IMR-90 (cell line): ENCODE data around the gene CHST3. TPM values are rescaled to one million over a fixed set of nuclear protein-coding genes. Genes with fewer than 3 reads are reported as not detected.
A peak's percentile ranks its signal among the peaks of the same experiment; 100 is the strongest.

Source experiments
- ATAC-seq: fragments of 200-7000 bp; cut with Tn5 transposase; 2 replicates; pipeline ENCODE4 v1.9.1; 2020; ENCODE audit warnings: low read depth, mild to moderate bottlenecking, moderate library complexity
- BruUV-seq: library from RNA; stranded (reverse); fragments of 400-500 nt; replicated peaks from 2 replicates; lab custom pipeline; 2021; lab: Mats Ljungman, UMichigan
- CTCF ChIA-PET: fragments of 300-600 bp; formaldehyde crosslinking; extraction: SDS; loops from one replicate; lab custom pipeline; 2021; ENCODE audit warnings: antibody characterized with exemption; lab: Yijun Ruan, JAX
- POLR2A ChIA-PET: fragments of 300-600 bp; sonication (Branson Sonifier 250); formaldehyde crosslinking; loops from one replicate; lab custom pipeline; 2022; ENCODE audit warnings: antibody characterized with exemption; ENCODE audit not compliant: unreplicated experiment; lab: Charles Lee
- DNase-seq: peaks from one replicate; pipeline ENCODE4 v3.0.0; 2013
- H2AFZ ChIP-seq: replicated peaks from 2 replicates; pipeline ENCODE3; 2013; ENCODE audit warnings: low read length, mild to moderate bottlenecking; ENCODE audit not compliant: poor library complexity
- H2AK5ac ChIP-seq: 2 replicates; pipeline ENCODE4 v1.6.1; 2013; ENCODE audit warnings: low read depth, low read length, inconsistent platforms
- H2AK9ac ChIP-seq: replicated peaks from 2 replicates; pipeline ENCODE3; 2013; ENCODE audit warnings: mild to moderate bottlenecking, low read depth, low read length, moderate library complexity; ENCODE audit not compliant: poor library complexity
- H2BK120ac ChIP-seq: 2 replicates; pipeline ENCODE4 v1.6.1; 2013; ENCODE audit warnings: low read depth, low read length, inconsistent platforms
- H2BK15ac ChIP-seq: 3 replicates; pipeline ENCODE4 v1.6.1; 2013; ENCODE audit warnings: low read depth, low read length, inconsistent platforms
- H2BK20ac ChIP-seq: 2 replicates; pipeline ENCODE4 v1.6.1; 2013; ENCODE audit warnings: low read depth, mild to moderate bottlenecking, inconsistent platforms, low read length, moderate library complexity
- H2BK5ac ChIP-seq: 2 replicates; pipeline ENCODE4 v1.6.1; 2013; ENCODE audit warnings: mild to moderate bottlenecking, low read depth, low read length, inconsistent platforms; ENCODE audit not compliant: poor library complexity, severe bottlenecking
- H3K14ac ChIP-seq: replicated peaks from 2 replicates; pipeline ENCODE4 v1.6.1; 2013; ENCODE audit warnings: low read depth, low read length, inconsistent platforms
- H3K18ac ChIP-seq: 2 replicates; pipeline ENCODE4 v1.6.1; 2013; ENCODE audit warnings: low read depth, low read length, control low read depth
- H3K23ac ChIP-seq: 2 replicates; pipeline ENCODE4 v1.6.1; 2013; ENCODE audit warnings: low read depth, low read length, inconsistent platforms
- H3K27ac ChIP-seq: 2 replicates; pipeline ENCODE4 v1.5.1; 2013; ENCODE audit warnings: mild to moderate bottlenecking, control low read depth, low read length; ENCODE audit not compliant: insufficient read depth
- H3K27me3 ChIP-seq: 2 replicates; pipeline ENCODE4 v1.6.1; 2013; ENCODE audit warnings: low read length; ENCODE audit not compliant: control insufficient read depth, insufficient read depth
- H3K36me3 ChIP-seq: 2 replicates; pipeline ENCODE4 v1.6.1; 2013; ENCODE audit warnings: low read length, mixed read lengths; ENCODE audit not compliant: control insufficient read depth, insufficient read depth
- H3K4ac ChIP-seq: 2 replicates; pipeline ENCODE4 v1.6.1; 2013; ENCODE audit warnings: low read depth, low read length, inconsistent platforms
- H3K4me1 ChIP-seq: 2 replicates; pipeline ENCODE4 v1.6.1; 2013; ENCODE audit warnings: low read length, mixed read lengths; ENCODE audit not compliant: control insufficient read depth, insufficient read depth
- H3K4me2 ChIP-seq: 2 replicates; pipeline ENCODE4 v1.6.1; 2013; ENCODE audit warnings: low read depth, mild to moderate bottlenecking, control low read depth, low read length, moderate library complexity
- H3K4me3 ChIP-seq: 2 replicates; pipeline ENCODE4 v1.5.1; 2013; ENCODE audit warnings: low read depth, mild to moderate bottlenecking, control low read depth, low read length, moderate library complexity; ENCODE audit not compliant: insufficient read depth
- H3K56ac ChIP-seq: 2 replicates; pipeline ENCODE4 v1.6.1; 2013; ENCODE audit warnings: low read length, inconsistent platforms; ENCODE audit not compliant: insufficient read depth; ENCODE audit errors: extremely low read depth
- H3K79me1 ChIP-seq, 2 experiments: 2 replicates each; pipeline ENCODE4 v1.6.1; 2013; ENCODE audit warnings: low read length in 2 of 2, inconsistent platforms in 1 of 2, low read depth in 1 of 2
- H3K9ac ChIP-seq: 2 replicates; pipeline ENCODE4 v1.6.1; 2013; ENCODE audit warnings: low read depth, low read length, control low read depth
- H3K9me1 ChIP-seq: 2 replicates; pipeline ENCODE4 v1.6.1; 2013; ENCODE audit warnings: low read length, inconsistent platforms; ENCODE audit not compliant: insufficient read depth
- H3K9me3 ChIP-seq: 2 replicates; pipeline ENCODE4 v1.6.1; 2013; ENCODE audit warnings: low read length; ENCODE audit not compliant: control insufficient read depth, insufficient read depth
- H4K20me1 ChIP-seq: 2 replicates; pipeline ENCODE4 v1.6.1; 2013; ENCODE audit warnings: low read length, inconsistent platforms; ENCODE audit not compliant: insufficient read depth
- H4K5ac ChIP-seq: 2 replicates; pipeline ENCODE4 v1.6.1; 2013; ENCODE audit warnings: mild to moderate bottlenecking, low read depth, low read length, control low read depth
- H4K8ac ChIP-seq, 2 experiments: 2 replicates each; pipeline ENCODE4 v1.6.1; 2013; ENCODE audit warnings: low read depth in 2 of 2, low read length in 2 of 2, control low read depth in 1 of 2, inconsistent platforms in 1 of 2
- H4K91ac ChIP-seq: 2 replicates; pipeline ENCODE4 v1.6.1; 2013; ENCODE audit warnings: low read depth, low read length, inconsistent platforms; ENCODE audit not compliant: insufficient read depth
- BHLHE40 ChIP-seq: fragments of 150-350 bp; IDR thresholded peaks from 2 replicates; pipeline ENCODE4 v1.6.1; 2016; ENCODE audit warnings: mild to moderate bottlenecking, low read depth, low read length
- CEBPB ChIP-seq: IDR thresholded peaks from 2 replicates; pipeline ENCODE4 v1.6.1; 2012; ENCODE audit warnings: low read depth, low read length, improper control_type of control experiment
- ELK1 ChIP-seq: fragments of 150-350 bp; IDR thresholded peaks from 2 replicates; pipeline ENCODE4 v1.6.1; 2016; ENCODE audit warnings: low read depth, mild to moderate bottlenecking, low read length, moderate library complexity, borderline replicate concordance
- MAZ ChIP-seq: IDR thresholded peaks from 2 replicates; pipeline ENCODE4 v1.6.1; 2012; ENCODE audit warnings: low read depth, mild to moderate bottlenecking, low read length, improper control_type of control experiment, moderate library complexity, borderline replicate concordance
- MXI1 ChIP-seq: IDR thresholded peaks from 2 replicates; pipeline ENCODE4 v1.6.1; 2012; ENCODE audit warnings: low read depth, mild to moderate bottlenecking, low read length, moderate library complexity, borderline replicate concordance
- NFE2L2 ChIP-seq: fragments of 150-350 bp; IDR thresholded peaks from 2 replicates; pipeline ENCODE4 v1.6.1; 2016; ENCODE audit warnings: low read depth, mild to moderate bottlenecking, low read length
- SMC3 ChIP-seq: fragments of 150-350 bp; IDR thresholded peaks from 2 replicates; pipeline ENCODE4 v1.6.1; 2016; ENCODE audit warnings: low read depth, mild to moderate bottlenecking, antibody characterized with exemption, low read length, moderate library complexity
- WGBS, 2 experiments: methylation state at CpG; one replicate each; pipeline versions ENCODE4 v1.1.5 to v1.1.7; 2013; ENCODE audit warnings: missing lambda C conversion rate in 2 of 2; ENCODE audit not compliant: insufficient read length in 1 of 2; ENCODE audit errors: extremely low coverage in 2 of 2; 5-methylcytosine and 5-hydroxymethylcytosine counted together
- dilution Hi-C: fragments of 300-500 bp; cut with HindIII; formaldehyde crosslinking; loops from one replicate; pipeline ENCODE4 v1.14.3; 2018; ENCODE audit warnings: low sequenced_read_pairs; ENCODE audit not compliant: unreplicated experiment
- in situ Hi-C: fragments of 300-500 bp; cut with MboI; formaldehyde crosslinking; loops from 3 replicates; pipeline ENCODE4 v1.14.3; 2019; ENCODE audit warnings: low sequenced_read_pairs, inconsistent platforms, mixed read lengths
- intact Hi-C: fragments of 100-400 bp; cut with micrococcal nuclease; formaldehyde crosslinking; loops from 2 replicates; pipeline ENCODE4 v1.10.0; 2022
- polyA plus RNA-seq, 3 experiments: library from polyadenylated mRNA; depleted of rRNA; stranded (reverse); fragments of >200 nt; gene quantifications; 2 replicates each; pipeline ENCODE4 v1.2.3, GENCODE V29; 2012; ENCODE audit warnings: low replicate concordance in 1 of 3
- total RNA-seq: library from RNA; depleted of rRNA; stranded (reverse); fragments of >200 nt; gene quantifications from 2 replicates; pipeline ENCODE4 v1.2.3, GENCODE V29; 2012
- TF ChIP-seq, protein P1 (sequence below): fragments of 150-350 bp; IDR thresholded peaks from 2 replicates; pipeline ENCODE4 v1.6.1; 2017; ENCODE audit warnings: mild to moderate bottlenecking, antibody characterized with exemption, low read length, low read depth

The CHST3 gene
- total and polyA plus RNA-seq, 2 of the 4 experiments (the other 2 are of a cell fraction): 8.6 to 9.0 TPM

DNA sequence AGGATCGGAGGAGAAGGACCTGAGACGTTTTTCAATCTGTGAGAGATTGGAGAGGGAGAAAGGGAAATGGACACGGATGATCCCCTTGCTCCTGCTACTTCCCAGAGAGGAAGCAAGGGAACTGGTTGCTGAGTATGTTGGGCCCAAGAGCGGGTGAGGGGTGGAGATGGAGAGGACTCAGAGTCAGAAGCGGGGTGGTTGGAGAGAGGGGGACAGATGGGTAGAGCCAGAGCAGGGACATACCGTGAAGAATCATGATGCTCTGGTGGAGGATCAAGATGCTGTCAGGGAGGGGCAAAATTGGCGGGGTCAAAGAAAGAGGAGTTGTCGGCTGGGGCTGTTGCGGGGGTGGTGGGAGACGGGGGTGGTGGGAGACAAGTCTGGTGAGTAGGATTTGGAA, 2.4 kb upstream of the CHST3 start:
- dilution Hi-C loops (no loop called here), in situ Hi-C loops (loop anchor here (10.0 kb wide), 1 partner anchor 363 kb away; no protein-coding TSS in a partner anchor), intact Hi-C loops (no loop called here)
- Histone ChIP-seq H2BK120ac (no peak overlapping the region), H3K79me1 (peaks cover 12 to 22% of the 10 kb centered on the region in 2 experiments), H2AK5ac (no peak overlapping the region), H3K9ac (no peak overlapping the region), H3K27me3 (no peaks in the 10 kb centered on the region; the same call in 1 of the 2 replicates), H3K4me2 (no peak overlapping the region), H3K4me1 (peaks cover 10% of the 10 kb centered on the region), H2BK5ac (no peak overlapping the region), H2BK20ac (no peak overlapping the region), H4K91ac (no peak overlapping the region), H2AK9ac (peak overlapping the region; percentile 42), H3K27ac (no peak overlapping the region), H3K56ac (no peak overlapping the region), H3K18ac (no peak overlapping the region), H2AFZ (no peak overlapping the region), H3K23ac (no peak overlapping the region), H2BK15ac (no peak overlapping the region), H3K4me3 (no peak overlapping the region), H4K8ac (no peak overlapping the region), H4K5ac (no peak overlapping the region), H3K9me3 (no peaks in the 10 kb centered on the region; the same call in 1 of the 2 replicates), H3K36me3 (no peaks in the 10 kb centered on the region), H3K14ac (no peak overlapping the region), H4K20me1 (peaks cover 9% of the 10 kb centered on the region; the same call in 1 of the 2 replicates), H3K9me1 (peaks cover 11% of the 10 kb centered on the region), H3K4ac (no peak overlapping the region)
- CTCF ChIA-PET: no interaction called here
- TF ChIP-seq ELK1: no peak
- TF ChIP-seq MXI1: no peak
- TF ChIP-seq NFE2L2: no peak
- no peak for TF ChIP-seq SMC3
- no peak for TF ChIP-seq MAZ
- no peak for TF ChIP-seq CEBPB
- TF ChIP-seq, protein P1, sequence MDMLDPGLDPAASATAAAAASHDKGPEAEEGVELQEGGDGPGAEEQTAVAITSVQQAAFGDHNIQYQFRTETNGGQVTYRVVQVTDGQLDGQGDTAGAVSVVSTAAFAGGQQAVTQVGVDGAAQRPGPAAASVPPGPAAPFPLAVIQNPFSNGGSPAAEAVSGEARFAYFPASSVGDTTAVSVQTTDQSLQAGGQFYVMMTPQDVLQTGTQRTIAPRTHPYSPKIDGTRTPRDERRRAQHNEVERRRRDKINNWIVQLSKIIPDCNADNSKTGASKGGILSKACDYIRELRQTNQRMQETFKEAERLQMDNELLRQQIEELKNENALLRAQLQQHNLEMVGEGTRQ: no peak
- TF ChIP-seq BHLHE40: no peak
- ATAC-seq (no peak), DNase-seq (no peak)
- WGBS, 2 experiments: 97% methylated on average over 4 of the region's 10 CpGs; no CpG with 5 or more reads in 1 of the 2 experiments
- POLR2A ChIA-PET: no interaction called here
- no TSS peak for BruUV-seq
